HepG2 (cell line): Measurements from ENCODE around the gene ASH1L. TPM values are rescaled to one million over a fixed set of nuclear protein-coding genes. Genes with fewer than 3 reads are reported as not detected.

Experiments
- ATAC-seq: fragments of 200-7000 bp; cut with Tn5 transposase; 3 replicates; pipeline ENCODE4 v1.9.1; 2020; ENCODE audit warnings: mild to moderate bottlenecking, moderate library complexity
- BruUV-seq: library from RNA; stranded (reverse); fragments of 400-500 nt; replicated peaks from 2 replicates; lab custom pipeline; 2021; lab: Mats Ljungman, UMichigan
- CTCF ChIA-PET: fragments of 300-600 bp; formaldehyde crosslinking; extraction: SDS; loops from one replicate; lab custom pipeline; 2021; ENCODE audit warnings: low total read pairs, inconsistent platforms, low intra/inter-chr PET ratio; lab: Yijun Ruan, JAX
- POLR2A ChIA-PET: fragments of 350-600 bp; sonication (Branson Sonifier 250); formaldehyde crosslinking; loops from one replicate; lab custom pipeline; 2020; ENCODE audit warnings: antibody characterized with exemption, inconsistent platforms; lab: Yijun Ruan, JAX
- DNase-seq: peaks from one replicate; pipeline ENCODE4 v3.0.0-alpha.2; 2015; ENCODE audit warnings: low spot score
- FAIRE-seq: peaks from 3 replicates; lab custom pipeline; 2011; peaks lifted over from hg19 to GRCh38; lab: Jason Lieb, UNC
- H2AFZ ChIP-seq: one replicate; pipeline ENCODE4 v1.6.1; 2011; ENCODE audit warnings: low read length, inconsistent platforms
- H3K27ac ChIP-seq: fragments of 300-600 bp; 3 replicates; pipeline ENCODE4 v1.8.0; 2011; ENCODE audit warnings: mixed run types, mild to moderate bottlenecking, mixed read lengths, low read length, inconsistent platforms; ENCODE audit not compliant: insufficient read depth; ENCODE audit errors: extremely low read length
- H3K27me3 ChIP-seq, 2 experiments: fragments of 200-600 bp in 1 of 2; 2 replicates in 1 of 2; 3 replicates in 1 of 2; pipeline versions ENCODE4 v1.6.0 to v1.8.0; 2011; ENCODE audit warnings: low read length in 2 of 2, mild to moderate bottlenecking in 2 of 2, moderate library complexity in 2 of 2, inconsistent platforms in 1 of 2; ENCODE audit not compliant: insufficient read depth in 2 of 2, control insufficient read depth in 1 of 2
- H3K36me3 ChIP-seq, 2 experiments: fragments of 200-600 bp in 1 of 2; replicated peaks in 1 of 2; 2 replicates in 1 of 2; 3 replicates in 1 of 2; pipeline versions ENCODE4 v1.5.1 to v1.8.0; 2011; ENCODE audit warnings: low read length in 2 of 2, inconsistent platforms in 1 of 2; ENCODE audit not compliant: insufficient read depth in 2 of 2, control insufficient read depth in 1 of 2
- H3K4me1 ChIP-seq: 2 replicates; pipeline ENCODE4 v1.5.1; 2012; ENCODE audit warnings: low read length, inconsistent platforms; ENCODE audit not compliant: insufficient read depth
- H3K4me2 ChIP-seq: 2 replicates; pipeline ENCODE4 v1.6.0; 2011; ENCODE audit warnings: low read depth, low read length, inconsistent platforms
- H3K4me3 ChIP-seq, 3 experiments: fragments of 200-600 bp in 1 of 3; sonication (generic), shearing (Covaris generic) in 1 of 3; replicated peaks in 1 of 3; 2 replicates each; pipeline ENCODE4 v1.5.1; 2011 to 2016; ENCODE audit warnings: low read length in 3 of 3, inconsistent platforms in 2 of 3, low read depth in 2 of 3, mild to moderate bottlenecking in 2 of 3, control low read depth in 1 of 3, mixed read lengths in 1 of 3; ENCODE audit not compliant: insufficient read depth in 1 of 3
- H3K79me2 ChIP-seq: one replicate; pipeline ENCODE4 v1.6.1; 2011; ENCODE audit warnings: low read length, inconsistent platforms; ENCODE audit not compliant: insufficient read depth
- H3K9ac ChIP-seq: 2 replicates; pipeline ENCODE4 v1.6.0; 2011; ENCODE audit warnings: mild to moderate bottlenecking, low read depth, low read length, inconsistent platforms; ENCODE audit not compliant: insufficient read depth
- H3K9me3 ChIP-seq: 2 replicates; pipeline ENCODE4 v1.5.1; 2012; ENCODE audit warnings: mild to moderate bottlenecking, low read length
- H4K20me1 ChIP-seq: 2 replicates; pipeline ENCODE4 v1.6.0; 2011; ENCODE audit warnings: inconsistent platforms, mild to moderate bottlenecking, low read length, moderate library complexity; ENCODE audit not compliant: insufficient read depth
- DMAP1 ChIP-seq: IDR thresholded peaks from 2 replicates; pipeline ENCODE4 v1.6.1; 2016
- FOSL1 ChIP-seq: sonication (generic); formaldehyde crosslinking; IDR thresholded peaks from 2 replicates; pipeline ENCODE4 v1.9.0; 2021; ENCODE audit warnings: missing genetic modification reagents, borderline replicate concordance
- FOXO1 ChIP-seq: sonication (generic); formaldehyde crosslinking; IDR thresholded peaks from 2 replicates; pipeline ENCODE4 v1.4.0; 2020; ENCODE audit warnings: missing genetic modification reagents
- GABPB1 ChIP-seq: IDR thresholded peaks from 2 replicates; pipeline ENCODE4 v1.6.1; 2016; ENCODE audit warnings: mild to moderate bottlenecking, missing genetic modification reagents, moderate library complexity, missing compliant biosample characterization
- MED8 ChIP-seq: sonication (generic); formaldehyde crosslinking; IDR thresholded peaks from 2 replicates; pipeline ENCODE4 v1.8.1; 2023; ENCODE audit warnings: mild to moderate bottlenecking, missing genetic modification reagents; ENCODE audit not compliant: insufficient replicate concordance
- PHF8 ChIP-seq: sonication (generic); formaldehyde crosslinking; IDR thresholded peaks from 2 replicates; pipeline ENCODE4 v1.5.0; 2020; ENCODE audit warnings: missing genetic modification reagents
- THAP11 ChIP-seq: IDR thresholded peaks from 2 replicates; pipeline ENCODE4 v1.6.1; 2016; ENCODE audit warnings: missing biosample characterization, missing genetic modification reagents
- ZFP82 ChIP-seq: sonication (generic); formaldehyde crosslinking; IDR thresholded peaks from 2 replicates; pipeline ENCODE4 v1.5.1; 2020; ENCODE audit warnings: mild to moderate bottlenecking, missing genetic modification reagents, borderline replicate concordance
- ZFP90 ChIP-seq: sonication (generic); formaldehyde crosslinking; IDR thresholded peaks from 2 replicates; pipeline ENCODE4 v1.8.0; 2022; ENCODE audit warnings: missing genetic modification reagents, mild to moderate bottlenecking, inconsistent platforms, borderline replicate concordance
- ZNF224 ChIP-seq: sonication (generic); formaldehyde crosslinking; IDR thresholded peaks from 2 replicates; pipeline ENCODE4 v1.5.0; 2020; ENCODE audit warnings: mild to moderate bottlenecking, missing genetic modification reagents
- ZNF432 ChIP-seq: sonication (generic); formaldehyde crosslinking; IDR thresholded peaks from 2 replicates; pipeline ENCODE4 v1.5.0; 2020; ENCODE audit warnings: missing genetic modification reagents, mild to moderate bottlenecking, borderline replicate concordance
- ZNF543 ChIP-seq: sonication (generic); formaldehyde crosslinking; IDR thresholded peaks from 2 replicates; pipeline ENCODE4 v1.4.0; 2020; ENCODE audit warnings: mild to moderate bottlenecking, missing genetic modification reagents
- ZNF552 ChIP-seq: sonication (generic); formaldehyde crosslinking; IDR thresholded peaks from 2 replicates; pipeline ENCODE4 v1.9.0; 2022; ENCODE audit warnings: missing genetic modification reagents, mild to moderate bottlenecking, borderline replicate concordance
- ZNF589 ChIP-seq: sonication (generic); formaldehyde crosslinking; conservative IDR thresholded peaks from 2 replicates; pipeline ENCODE4 v1.8.0; 2022; ENCODE audit warnings: mild to moderate bottlenecking, moderate library complexity, missing genetic modification reagents
- ZNF816 ChIP-seq: sonication (generic); formaldehyde crosslinking; IDR thresholded peaks from 2 replicates; pipeline ENCODE4 v1.8.0; 2022; ENCODE audit warnings: missing genetic modification reagents, mild to moderate bottlenecking, borderline replicate concordance
- WGBS: methylation state at CpG from one replicate; pipeline ENCODE4 v1.1.6; 2017; ENCODE audit warnings: low lambda C conversion rate; 5-methylcytosine and 5-hydroxymethylcytosine counted together
- in situ Hi-C: cut with HindIII; loops from 2 replicates; pipeline ENCODE4 v1.10.0; 2017; ENCODE audit warnings: low pct_unique_long_range_greater_than_20kb; ENCODE audit not compliant: extremely low pct_ligation_motif_present
- intact Hi-C: fragments of 100-400 bp; cut with micrococcal nuclease; formaldehyde crosslinking; loops from one replicate; pipeline ENCODE4 v1.10.0; 2022; ENCODE audit not compliant: unreplicated experiment
- polyA plus RNA-seq, 8 experiments: library from polyadenylated mRNA; depleted of rRNA in 3 of 8; stranded (reverse) in 7 of 8; unstranded in 1 of 8; fragments of >200 nt; fragmentation: Illumina TruSeq in 4 of 8; extraction: Trizol in 4 of 8; gene quantifications; 2 replicates each; pipeline versions ENCODE4 v1.2.1 to v1.2.3, GENCODE V29; 2011 to 2016; ENCODE audit warnings: low read depth in 4 of 8, missing spikeins in 1 of 8, mixed read lengths in 1 of 8; ENCODE audit not compliant: insufficient read depth in 1 of 8
- total RNA-seq, 5 experiments: library from RNA; depleted of rRNA; stranded (reverse); fragments of >200 nt; fragmentation: Illumina TruSeq; extraction: Trizol; gene quantifications; 2 replicates each; pipeline ENCODE4 v1.2.3, GENCODE V29; 2016; ENCODE audit warnings: low read depth in 1 of 5
- TF ChIP-seq, protein P1 (sequence below): sonication (generic); formaldehyde crosslinking; IDR thresholded peaks from 2 replicates; pipeline ENCODE4 v1.5.1; 2020; ENCODE audit warnings: missing genetic modification reagents, mild to moderate bottlenecking, borderline replicate concordance
- TF ChIP-seq, protein P2 (sequence below): sonication (generic); formaldehyde crosslinking; IDR thresholded peaks from 2 replicates; pipeline ENCODE4 v1.4.0; 2020; ENCODE audit warnings: mild to moderate bottlenecking, low read depth, missing genetic modification reagents

The ASH1L gene
- total and polyA plus RNA-seq, 2 of the 13 experiments (the other 11 are each of a cell fraction or from before 2014, with no cell fraction given): 10.2 to 15.3 TPM

GRCh38 chr1:155316922-155317321 is 245.7 kb downstream of the ASH1L start:
- CTCF ChIA-PET: no interaction called here
- no peak overlapping the region for H3K4me2 ChIP-seq
- intact Hi-C loops: no loop called here
- no peaks in the 10 kb centered on the region for H3K9me3 ChIP-seq
- peaks cover 11 to 45% of the 10 kb centered on the region in 2 experiments; a peak in 4 of 5 replicates for H3K36me3 ChIP-seq
- H4K20me1 ChIP-seq: peaks cover 15% of the 10 kb centered on the region
- WGBS: 76% methylated on average over 3 of the region's 3 CpGs
- in situ Hi-C loops: loop anchor here (5.0 kb wide), 1 partner anchor 40 kb away; the partner anchor contains the start of gene HCN3
- FAIRE-seq: peak; percentile 50
- no peak overlapping the region for H3K27ac ChIP-seq
- no peak overlapping the region for H3K4me3 ChIP-seq
- TF ChIP-seq FOSL1 (CRISPR knock-in tag) (no peak), THAP11 (CRISPR knock-in tag) (no peak), ZNF589 (CRISPR knock-in tag) (no peak), ZNF224 (CRISPR knock-in tag) (no peak), MED8 (CRISPR knock-in tag) (no peak), PHF8 (CRISPR knock-in tag) (no peak), ZNF543 (CRISPR knock-in tag) (no peak), GABPB1 (CRISPR knock-in tag) (no peak), ZNF552 (CRISPR knock-in tag) (no peak), ZFP90 (CRISPR knock-in tag) (no peak), ZNF816 (CRISPR knock-in tag) (no peak), FOXO1 (no peak), ZFP82 (CRISPR knock-in tag) (no peak), ZNF432 (no peak), DMAP1 (no peak)
- TF ChIP-seq, protein P1, sequence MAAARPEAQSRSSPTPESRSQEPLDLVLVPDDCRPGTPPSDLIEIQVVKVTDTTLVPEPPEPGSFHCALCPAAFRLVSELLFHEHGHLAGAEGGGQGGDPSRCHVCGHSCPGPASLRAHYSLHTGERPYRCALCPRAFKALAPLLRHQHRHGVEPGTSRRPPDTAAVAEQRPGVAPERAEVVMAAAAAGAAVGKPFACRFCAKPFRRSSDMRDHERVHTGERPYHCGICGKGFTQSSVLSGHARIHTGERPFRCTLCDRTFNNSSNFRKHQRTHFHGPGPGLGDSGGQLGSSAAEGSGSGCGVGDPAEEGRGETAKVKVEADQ: no peak
- TF ChIP-seq, protein P2, sequence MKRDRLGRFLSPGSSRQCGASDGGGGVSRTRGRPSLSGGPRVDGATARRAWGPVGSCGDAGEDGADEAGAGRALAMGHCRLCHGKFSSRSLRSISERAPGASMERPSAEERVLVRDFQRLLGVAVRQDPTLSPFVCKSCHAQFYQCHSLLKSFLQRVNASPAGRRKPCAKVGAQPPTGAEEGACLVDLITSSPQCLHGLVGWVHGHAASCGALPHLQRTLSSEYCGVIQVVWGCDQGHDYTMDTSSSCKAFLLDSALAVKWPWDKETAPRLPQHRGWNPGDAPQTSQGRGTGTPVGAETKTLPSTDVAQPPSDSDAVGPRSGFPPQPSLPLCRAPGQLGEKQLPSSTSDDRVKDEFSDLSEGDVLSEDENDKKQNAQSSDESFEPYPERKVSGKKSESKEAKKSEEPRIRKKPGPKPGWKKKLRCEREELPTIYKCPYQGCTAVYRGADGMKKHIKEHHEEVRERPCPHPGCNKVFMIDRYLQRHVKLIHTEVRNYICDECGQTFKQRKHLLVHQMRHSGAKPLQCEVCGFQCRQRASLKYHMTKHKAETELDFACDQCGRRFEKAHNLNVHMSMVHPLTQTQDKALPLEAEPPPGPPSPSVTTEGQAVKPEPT (CRISPR knock-in tag): no peak
- TF ChIP-seq, all 625 proteins: peak for 0
- DNase-seq (no peak), ATAC-seq (no peak)
- peaks cover 54% of the 10 kb centered on the region for H3K4me1 ChIP-seq
- H3K27me3 ChIP-seq: no peaks in the 10 kb centered on the region
- no peak overlapping the region for H2AFZ ChIP-seq
- H3K79me2 ChIP-seq: peaks cover 16% of the 10 kb centered on the region
- H3K9ac ChIP-seq: no peak overlapping the region
- POLR2A ChIA-PET: interaction anchor here (2.4 kb wide), 1 partner anchor 9 kb away, joined by 10 read pairs; the partner anchor contains the start of gene FDPS
- TSS peak; percentile 18 for BruUV-seq
